ENCODE results near the gene CDHR3.

CDHR3 gene

GRCh38 chr7:106064771-106065574, 101.9 kb downstream of the CDHR3 start (continued):
- peak; percentile 100 for TF ChIP-seq ZIC2 (tag by site-specific recombination; IDR thresholded peaks at IDR 0.05)
- TF ChIP-seq ZNF747 (tag by site-specific recombination; IDR thresholded peaks at IDR 0.05): no peak
- TF ChIP-seq ZNF501 (tag by site-specific recombination; IDR thresholded peaks at IDR 0.05): no peak
- TF ChIP-seq ZNF654 (tag by site-specific recombination; IDR thresholded peaks at IDR 0.05; ENCODE audit: low read depth): no peak
- no peak for TF ChIP-seq ZNF416 (tag by site-specific recombination; IDR thresholded peaks at IDR 0.05)
- no peak for TF ChIP-seq YY1 (tag by site-specific recombination; IDR thresholded peaks at IDR 0.05)
- TF ChIP-seq CTCF (tag by site-specific recombination; IDR thresholded peaks at IDR 0.05): no peak
- no peak for TF ChIP-seq ZNF16 (tag by site-specific recombination; IDR thresholded peaks at IDR 0.05; ENCODE audit: low read depth)
- no peak for TF ChIP-seq ZNF157 (tag by site-specific recombination; IDR thresholded peaks at IDR 0.05)
- peak; percentile 18; the same call in 1 of the 2 replicates for TF ChIP-seq WT1 (tag by site-specific recombination; IDR thresholded peaks at IDR 0.05)
- peak; percentile 91 for TF ChIP-seq PRDM4 (tag by site-specific recombination; IDR thresholded peaks at IDR 0.05)
- peak; percentile 91 for TF ChIP-seq PRDM10 (tag by site-specific recombination; IDR thresholded peaks at IDR 0.05)
- TF ChIP-seq ZBTB20 (tag by site-specific recombination; IDR thresholded peaks at IDR 0.05): peak; percentile 56
- TF ChIP-seq ZNF132 (tag by site-specific recombination; IDR thresholded peaks at IDR 0.05; ENCODE audit: borderline replicate concordance): no peak
- TF ChIP-seq ZNF350 (tag by site-specific recombination; IDR thresholded peaks at IDR 0.05): no peak
- TF ChIP-seq PATZ1 (tag by site-specific recombination; IDR thresholded peaks at IDR 0.05): peak; percentile 44; the same call in 1 of the 2 replicates
- TF ChIP-seq ZNF548 (tag by site-specific recombination; IDR thresholded peaks at IDR 0.05): no peak
- TF ChIP-seq ZBTB49 (tag by site-specific recombination; IDR thresholded peaks at IDR 0.05; ENCODE audit: low read depth): no peak
- no peak for TF ChIP-seq ZEB2 (tag by site-specific recombination; IDR thresholded peaks at IDR 0.05)
- no peak for TF ChIP-seq ZNF354C (tag by site-specific recombination; IDR thresholded peaks at IDR 0.05; ENCODE audit: borderline replicate concordance, low read depth)
- no peak for TF ChIP-seq KLF1 (tag by site-specific recombination; IDR thresholded peaks at IDR 0.05)
- TF ChIP-seq AEBP2 (tag by site-specific recombination; IDR thresholded peaks at IDR 0.05; ENCODE audit: borderline replicate concordance): no peak
- no peak for TF ChIP-seq ZNF155 (tag by site-specific recombination; IDR thresholded peaks at IDR 0.05)
- 0 out of 2 replicates have a peak, but pooled peaks have one; percentile 10 for TF ChIP-seq ZFHX2 (tag by site-specific recombination; conservative IDR thresholded peaks at IDR 0.05)
- TF ChIP-seq ZNF19 (tag by site-specific recombination; IDR thresholded peaks at IDR 0.05; ENCODE audit: low read depth): no peak
- TF ChIP-seq ZNF366 (tag by site-specific recombination; conservative IDR thresholded peaks at IDR 0.05): peak; percentile 32; the same call in 1 of the 2 replicates

All from HEK293 (cell line).